ENCODE results near the gene C19orf53. TPM values are rescaled to one million over a fixed set of nuclear protein-coding genes. Genes with fewer than 3 reads are reported as not detected.
A peak's percentile ranks its signal among the peaks of the same experiment; 100 is the strongest.

Gene C19orf53
- total RNA-seq, 6 donors from 2014 or later = 9.4 to 158 (median 96.5) TPM

GRCh38 chr19:13799669-13800068, 25.4 kb downstream of the C19orf53 start:
- peak in 1 of 2 donors; percentile 81 for DNase-seq
- no peak overlapping the region for H3K4me3 ChIP-seq
- TF ChIP-seq CTCF (IDR thresholded peaks at IDR 0.05) (no peak), POLR2A (IDR thresholded peaks at IDR 0.05) (no peak), POLR2AphosphoS5 (IDR thresholded peaks at IDR 0.05) (no peak), EP300 (IDR thresholded peaks at IDR 0.05) (no peak)
- H3K4me1 ChIP-seq = peaks cover 24 to 44% (median 33%) of the 10 kb centered on the region in 4 donors
- WGBS, 2 donors = 95 to 96% methylated on average over 21 to 22 of the region's 22 CpGs
- no peak for ATAC-seq (ENCODE audit: low FRiP score in 2 of 2)
- no peak overlapping the region for H3K27ac ChIP-seq
- H3K27me3 ChIP-seq = no peaks in the 10 kb centered on the region
- H3K9me3 ChIP-seq = no peaks in the 10 kb centered on the region
- H3K36me3 ChIP-seq = peaks cover 0 to 8% (median under 1%) of the 10 kb centered on the region in 4 donors

- Histone ChIP-seq H3K9me3 (no peaks in the 10 kb centered on the region), H3K27me3 (no peaks in the 10 kb centered on the region), H3K4me3 (no peak overlapping the region), H3K27ac (peak overlapping the region; percentile 20 to 56 (median 38)), H3K36me3 (peaks cover 0 to 29% (median 4%) of the 10 kb centered on the region in 4 donors), H3K4me1 (peaks cover 0 to 23% (median 11%) of the 10 kb centered on the region in 4 donors)
- no peak for TF ChIP-seq CTCF (IDR thresholded peaks at IDR 0.05)
- ATAC-seq (ENCODE audit: low FRiP score in 2 of 2) (peak; percentile 44 to 66), DNase-seq (peak in 1 of 2 donors; percentile 73)
- 61 to 80% methylated on average over 1 to 9 of the region's 9 CpGs for WGBS, 2 donors
Observed at GRCh38 chr19:13803038-13803437, 28.8 kb downstream of the C19orf53 start.

GRCh38 chr19:13804830-13805683, 30.8 kb downstream of the C19orf53 start:
- ATAC-seq (ENCODE audit: low FRiP score in 2 of 2) (peak; percentile 18 to 45), DNase-seq (peak in 1 of 2 donors; percentile 77)
- Histone ChIP-seq H3K27me3 (no peaks in the 10 kb centered on the region), H3K4me1 (peaks cover 0 to 16% (median 6%) of the 10 kb centered on the region in 4 donors), H3K27ac (no peak overlapping the region), H3K9me3 (no peaks in the 10 kb centered on the region), H3K36me3 (peaks cover 6 to 44% (median 14%) of the 10 kb centered on the region in 4 donors), H3K4me3 (no peak overlapping the region)
- TF ChIP-seq POLR2A (IDR thresholded peaks at IDR 0.05) (no peak), CTCF (IDR thresholded peaks at IDR 0.05) (peak; percentile 17 to 45 (median 28)), EP300 (IDR thresholded peaks at IDR 0.05) (no peak), POLR2AphosphoS5 (IDR thresholded peaks at IDR 0.05) (no peak)
- WGBS, 2 donors = 85 to 89% methylated on average over 7 to 31 of the region's 35 CpGs

GRCh38 chr19:13806728-13807127, 32.5 kb downstream of the C19orf53 start:
- no peak overlapping the region for H3K4me3 ChIP-seq
- H3K36me3 ChIP-seq = peaks cover 6 to 57% (median 17%) of the 10 kb centered on the region in 4 donors
- H3K27ac ChIP-seq = no peak overlapping the region
- no peaks in the 10 kb centered on the region for H3K9me3 ChIP-seq
- no peak for ATAC-seq (ENCODE audit: low FRiP score in 2 of 2)
- TF ChIP-seq EP300 (IDR thresholded peaks at IDR 0.05) (no peak), CTCF (IDR thresholded peaks at IDR 0.05) (no peak), POLR2AphosphoS5 (IDR thresholded peaks at IDR 0.05) (no peak), POLR2A (IDR thresholded peaks at IDR 0.05) (no peak)
- peaks cover 0 to 16% (median 6%) of the 10 kb centered on the region in 4 donors for H3K4me1 ChIP-seq
- no peak for DNase-seq
- H3K27me3 ChIP-seq = no peaks in the 10 kb centered on the region
- WGBS, 2 donors = 96 to 98% methylated on average over 3 of the region's 3 CpGs
